GM08714 (cell line): ENCODE results near the gene KCNJ9.

ENCODE experiments used
- H3K4me3 ChIP-seq: fragments of 200-500 bp; sonication (Bioruptor generic); 2 replicates; pipeline ENCODE4 v1.5.1; 2014; ENCODE audit warnings: mild to moderate bottlenecking, low read length, inconsistent platforms
- ZNF274 ChIP-seq: IDR thresholded peaks from 2 replicates; pipeline ENCODE4 v1.6.1; 2012; ENCODE audit warnings: mild to moderate bottlenecking, low read depth, low read length

KCNJ9 gene

DNA sequence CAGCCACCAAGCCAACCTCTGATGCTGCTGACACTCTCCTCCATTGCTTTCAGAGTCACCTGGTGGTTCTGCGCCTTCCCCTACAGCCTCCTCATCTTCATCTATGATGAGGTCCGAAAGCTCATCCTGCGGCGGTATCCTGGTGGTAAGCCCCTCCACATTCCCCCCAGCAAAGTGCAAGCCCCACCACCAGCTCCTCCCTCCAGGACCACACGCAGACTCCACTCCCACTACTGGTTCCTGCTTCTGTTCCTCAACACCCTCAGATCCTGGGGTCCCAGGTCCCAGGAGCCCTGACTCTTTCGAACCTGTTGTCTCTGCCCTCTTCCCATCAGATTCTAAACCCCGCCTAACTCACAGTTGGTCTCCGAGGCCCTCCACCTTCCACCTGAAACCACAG is 58.5 kb downstream of the KCNJ9 start:
- TF ChIP-seq ZNF274 = no peak
- no peak overlapping the region for H3K4me3 ChIP-seq
